HG02678 (cell line): ENCODE measurements around the gene TCOF1.
A peak's percentile ranks its signal among the peaks of the same experiment; 100 is the strongest.

Source experiments
- ATAC-seq: cut with Tn5 transposase; IDR thresholded peaks from one replicate; pipeline ENCODE4 v1.9.1; 2021; ENCODE audit warnings: mild to moderate bottlenecking, moderate library complexity; ENCODE audit not compliant: unreplicated experiment

TCOF1 gene

DNA sequence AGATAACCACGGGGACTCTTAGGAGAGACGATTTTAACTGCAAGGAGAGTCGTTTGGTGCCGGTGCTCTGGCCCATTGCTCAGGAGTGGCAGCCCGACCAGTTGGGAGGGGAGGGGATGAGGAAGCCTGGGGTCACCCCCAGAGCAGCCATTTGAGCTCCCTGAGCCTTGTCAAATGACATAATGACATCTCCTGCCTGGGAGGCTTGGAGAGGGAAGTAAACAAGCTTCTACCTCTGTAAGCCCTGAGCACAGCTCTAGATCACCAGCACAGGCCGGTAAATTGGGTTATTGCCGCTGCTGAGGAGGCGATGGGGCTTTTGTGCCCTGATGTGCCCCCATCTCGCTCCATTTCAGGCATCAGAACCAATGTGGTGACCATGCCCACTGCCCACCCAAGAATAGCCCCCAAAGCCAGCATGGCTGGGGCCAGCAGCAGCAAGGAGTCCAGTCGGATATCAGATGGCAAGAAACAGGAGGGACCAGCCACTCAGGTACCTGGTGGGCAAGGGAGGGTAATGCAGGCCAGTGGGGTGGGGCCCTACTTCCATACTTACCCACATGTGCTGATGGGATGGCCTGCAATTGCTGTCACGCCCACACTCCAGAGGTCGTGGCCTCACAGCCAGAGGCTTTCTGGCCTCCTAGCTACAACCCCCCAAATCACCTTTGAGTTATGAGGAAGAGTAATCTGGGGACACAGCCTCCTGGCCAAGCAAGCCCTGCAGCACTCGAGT lies 32.2 kb downstream of the TCOF1 start:
- no peak for ATAC-seq

DNA sequence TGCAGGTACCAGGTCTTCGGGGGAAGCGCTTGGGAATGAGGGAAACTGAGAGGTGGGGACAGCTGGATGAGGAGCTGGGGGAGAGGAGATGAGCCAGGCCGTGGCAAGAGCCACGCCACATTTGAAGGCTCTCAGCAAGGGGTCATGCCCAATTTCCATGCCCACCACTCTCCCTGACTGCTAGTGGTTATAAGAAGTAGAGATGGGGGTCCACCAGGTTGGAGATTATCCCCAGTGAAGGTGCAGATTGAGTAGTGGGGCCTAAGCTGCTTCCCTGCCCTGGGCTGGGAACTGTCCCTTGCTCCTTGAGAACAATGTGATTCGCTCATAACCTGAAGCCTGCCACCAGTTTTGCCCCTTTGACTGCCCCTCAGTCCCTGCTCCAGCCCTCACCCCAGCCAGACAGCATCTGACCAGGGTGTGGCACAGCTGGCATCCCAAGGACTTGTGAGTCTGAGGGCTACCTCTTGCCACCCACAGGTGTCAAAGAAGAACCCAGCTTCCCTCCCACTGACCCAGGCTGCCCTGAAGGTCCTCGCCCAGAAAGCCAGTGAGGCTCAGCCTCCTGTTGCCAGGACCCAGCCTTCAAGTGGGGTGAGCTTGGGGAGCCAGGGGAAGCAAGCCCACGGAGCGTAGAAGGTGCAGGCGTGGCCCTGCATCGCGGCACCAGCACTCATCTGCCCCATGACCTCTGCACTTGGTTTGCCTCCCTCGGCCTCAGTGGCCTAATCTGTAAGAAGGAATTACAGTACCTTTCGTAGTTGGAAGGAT lies 33.8 kb downstream of the TCOF1 start:
- ATAC-seq: no peak

DNA sequence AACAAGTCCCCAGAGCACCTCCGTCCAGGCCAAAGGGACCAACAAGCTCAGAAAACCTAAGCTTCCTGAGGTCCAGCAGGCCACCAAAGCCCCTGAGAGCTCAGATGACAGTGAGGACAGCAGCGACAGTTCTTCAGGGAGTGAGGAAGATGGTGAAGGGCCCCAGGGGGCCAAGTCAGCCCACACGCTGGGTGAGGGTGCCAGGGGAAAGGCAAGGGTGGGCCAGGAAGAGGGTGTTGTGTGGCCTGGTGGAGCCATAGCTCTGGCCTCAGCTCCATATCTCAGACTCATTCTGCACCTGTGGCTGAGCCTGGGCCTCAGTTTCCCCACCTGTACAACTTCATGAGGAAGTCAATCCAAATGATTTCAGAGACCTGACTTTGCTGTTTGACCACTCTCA lies 34.5 kb downstream of the TCOF1 start:
- no peak for ATAC-seq

DNA sequence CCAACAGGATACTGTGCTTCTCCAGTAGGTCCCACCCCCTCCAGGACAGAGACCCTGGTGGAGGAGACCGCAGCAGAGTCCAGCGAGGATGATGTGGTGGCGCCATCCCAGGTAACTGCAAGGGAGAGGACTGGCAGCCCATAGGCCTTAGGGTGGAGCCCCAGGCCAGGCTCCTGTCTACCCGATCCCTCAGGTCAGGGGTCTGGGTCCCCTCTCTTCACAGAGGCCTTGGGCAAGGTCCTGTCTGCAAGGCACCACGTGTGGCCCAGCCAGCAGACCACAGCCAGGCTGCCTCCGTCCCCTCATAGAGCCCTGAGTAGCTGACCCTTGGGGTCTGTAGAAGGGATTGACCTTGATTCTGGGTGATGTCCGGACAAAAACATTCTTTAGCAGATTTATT lies 35.2 kb downstream of the TCOF1 start:
- ATAC-seq: no peak

DNA sequence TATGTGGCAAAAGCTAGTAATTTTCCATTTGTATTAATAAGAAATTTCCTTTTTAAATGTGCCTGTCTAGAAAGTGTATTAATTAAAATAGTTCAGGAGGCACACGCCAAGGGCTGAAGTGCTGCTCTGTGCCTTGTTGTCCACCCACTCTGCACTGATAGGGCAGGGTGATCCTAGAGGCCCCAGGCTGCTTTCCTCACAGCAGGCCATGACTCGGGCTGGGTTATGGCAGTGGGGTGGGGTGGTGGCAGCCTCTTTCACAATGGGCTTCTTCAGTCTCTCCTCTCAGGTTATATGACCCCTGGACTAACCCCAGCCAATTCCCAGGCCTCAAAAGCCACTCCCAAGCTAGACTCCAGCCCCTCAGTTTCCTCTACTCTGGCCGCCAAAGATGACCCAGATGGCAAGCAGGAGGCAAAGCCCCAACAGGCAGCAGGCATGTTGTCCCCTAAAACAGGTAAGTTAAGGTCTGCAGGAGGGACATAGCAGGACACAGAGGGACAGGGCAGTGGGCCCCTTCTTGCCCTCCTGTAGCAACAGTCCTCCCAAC lies 35.7 kb downstream of the TCOF1 start:
- ATAC-seq: no peak

DNA sequence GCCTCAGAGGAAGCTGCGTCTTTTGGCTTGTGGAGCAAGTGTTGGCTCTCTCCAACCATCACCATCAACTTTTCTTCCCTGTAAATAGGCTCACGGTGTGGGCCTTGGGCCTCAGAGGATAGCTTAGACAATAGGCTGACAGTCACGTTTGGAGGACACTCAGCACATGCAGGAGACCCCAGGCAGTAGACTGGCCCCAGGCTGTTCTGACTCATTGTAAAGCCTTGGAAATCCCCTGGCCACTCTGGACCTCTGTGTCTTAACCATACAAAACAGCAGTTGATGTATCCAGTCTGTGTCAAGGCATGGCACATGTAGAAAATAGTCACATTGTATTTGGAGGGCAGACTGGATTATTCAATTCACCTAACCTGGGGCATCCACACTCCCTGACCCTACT lies 36.6 kb downstream of the TCOF1 start:
- peak; percentile 52 for ATAC-seq

DNA sequence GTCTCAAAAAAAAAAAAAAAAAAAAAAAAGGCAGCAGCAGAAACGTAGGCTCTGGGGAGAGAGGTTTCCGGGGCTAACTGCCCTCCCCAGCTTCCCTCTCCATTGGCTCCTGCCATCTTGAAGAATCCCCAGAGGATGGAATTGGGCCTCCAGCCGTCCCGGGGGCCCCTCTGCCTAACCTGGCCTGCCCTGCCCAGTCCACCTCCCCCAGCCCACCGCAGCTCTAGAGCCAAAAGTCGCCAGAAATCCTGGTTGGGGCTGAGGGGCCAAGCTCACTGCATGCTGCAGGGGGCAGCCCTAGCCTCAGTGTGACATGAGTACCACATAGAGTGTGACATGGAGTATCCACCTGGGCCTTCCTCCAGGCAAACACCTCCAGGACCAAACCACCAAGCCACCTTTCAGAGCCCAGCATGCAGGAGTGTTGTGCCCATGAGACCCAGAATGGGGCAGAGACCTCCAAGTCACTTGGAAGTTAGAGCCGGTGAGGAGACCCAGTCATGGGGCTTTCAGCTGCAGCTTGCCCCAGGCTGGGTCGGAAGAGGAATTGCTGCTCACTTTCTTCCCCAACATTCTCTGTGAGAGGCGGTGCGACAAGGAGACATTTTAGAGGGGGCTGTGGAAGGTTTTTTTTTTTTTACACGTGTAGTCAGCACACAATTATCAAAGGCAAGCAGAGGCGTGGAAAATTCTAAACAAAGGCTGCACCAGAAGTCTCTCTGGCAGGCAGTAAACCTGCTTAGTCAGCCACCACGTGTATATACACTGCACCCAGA lies 37.6 kb downstream of the TCOF1 start:
- no peak for ATAC-seq

DNA sequence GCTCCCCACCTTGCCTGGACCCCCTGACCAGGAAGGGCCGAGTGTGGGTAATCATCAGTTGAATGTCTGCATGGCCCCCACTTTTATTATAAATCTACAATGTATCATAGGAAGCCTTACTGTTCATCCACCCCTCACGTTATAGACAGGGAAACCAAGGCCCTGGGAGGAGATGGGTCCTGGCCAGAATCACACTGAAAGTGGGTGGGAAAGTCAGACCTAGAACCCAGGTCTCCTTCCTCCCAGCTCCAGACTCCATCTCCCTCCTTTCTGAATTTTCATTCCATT lies 38.1 kb downstream of the TCOF1 start:
- ATAC-seq: no peak

DNA sequence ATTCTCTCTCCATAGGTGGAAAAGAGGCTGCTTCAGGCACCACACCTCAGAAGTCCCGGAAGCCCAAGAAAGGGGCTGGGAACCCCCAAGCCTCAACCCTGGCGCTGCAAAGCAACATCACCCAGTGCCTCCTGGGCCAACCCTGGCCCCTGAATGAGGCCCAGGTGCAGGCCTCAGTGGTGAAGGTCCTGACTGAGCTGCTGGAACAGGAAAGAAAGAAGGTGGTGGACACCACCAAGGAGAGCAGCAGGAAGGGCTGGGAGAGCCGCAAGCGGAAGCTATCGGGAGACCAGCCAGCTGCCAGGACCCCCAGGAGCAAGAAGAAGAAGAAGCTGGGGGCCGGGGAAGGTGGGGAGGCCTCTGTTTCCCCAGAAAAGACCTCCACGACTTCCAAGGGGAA lies 38.8 kb downstream of the TCOF1 start:
- no peak for ATAC-seq

DNA sequence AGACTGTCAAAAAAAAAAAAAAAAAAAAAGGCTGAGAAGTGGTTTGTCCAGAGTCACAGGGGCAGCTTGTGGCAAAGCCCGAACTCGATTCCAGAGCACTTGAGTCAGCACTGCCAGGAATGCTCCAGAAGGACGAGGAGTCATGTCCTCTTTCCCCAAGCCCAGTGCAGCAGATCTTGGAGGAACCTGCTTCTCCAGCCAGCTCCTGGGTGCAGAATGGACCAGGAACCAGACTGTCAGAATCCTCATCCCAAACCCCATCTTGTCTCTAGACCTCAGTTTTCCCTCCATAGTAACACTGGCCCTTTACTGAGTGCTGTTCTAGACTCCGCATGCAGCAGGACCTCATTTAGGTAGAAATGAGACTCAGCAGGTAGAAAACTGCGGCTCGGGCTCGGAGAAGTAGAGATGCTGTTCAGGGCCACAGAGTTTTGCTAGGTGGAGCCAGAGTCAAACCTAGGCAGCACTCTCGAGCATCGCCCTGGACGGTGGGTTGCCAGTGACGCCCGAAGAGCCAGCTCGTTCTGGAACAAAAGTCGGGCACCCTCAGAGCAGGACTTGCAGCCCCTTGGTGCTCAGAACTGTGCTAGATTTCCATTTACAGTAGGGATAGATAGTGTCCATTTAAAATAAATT lies 39.8 kb downstream of the TCOF1 start:
- ATAC-seq: no peak

DNA sequence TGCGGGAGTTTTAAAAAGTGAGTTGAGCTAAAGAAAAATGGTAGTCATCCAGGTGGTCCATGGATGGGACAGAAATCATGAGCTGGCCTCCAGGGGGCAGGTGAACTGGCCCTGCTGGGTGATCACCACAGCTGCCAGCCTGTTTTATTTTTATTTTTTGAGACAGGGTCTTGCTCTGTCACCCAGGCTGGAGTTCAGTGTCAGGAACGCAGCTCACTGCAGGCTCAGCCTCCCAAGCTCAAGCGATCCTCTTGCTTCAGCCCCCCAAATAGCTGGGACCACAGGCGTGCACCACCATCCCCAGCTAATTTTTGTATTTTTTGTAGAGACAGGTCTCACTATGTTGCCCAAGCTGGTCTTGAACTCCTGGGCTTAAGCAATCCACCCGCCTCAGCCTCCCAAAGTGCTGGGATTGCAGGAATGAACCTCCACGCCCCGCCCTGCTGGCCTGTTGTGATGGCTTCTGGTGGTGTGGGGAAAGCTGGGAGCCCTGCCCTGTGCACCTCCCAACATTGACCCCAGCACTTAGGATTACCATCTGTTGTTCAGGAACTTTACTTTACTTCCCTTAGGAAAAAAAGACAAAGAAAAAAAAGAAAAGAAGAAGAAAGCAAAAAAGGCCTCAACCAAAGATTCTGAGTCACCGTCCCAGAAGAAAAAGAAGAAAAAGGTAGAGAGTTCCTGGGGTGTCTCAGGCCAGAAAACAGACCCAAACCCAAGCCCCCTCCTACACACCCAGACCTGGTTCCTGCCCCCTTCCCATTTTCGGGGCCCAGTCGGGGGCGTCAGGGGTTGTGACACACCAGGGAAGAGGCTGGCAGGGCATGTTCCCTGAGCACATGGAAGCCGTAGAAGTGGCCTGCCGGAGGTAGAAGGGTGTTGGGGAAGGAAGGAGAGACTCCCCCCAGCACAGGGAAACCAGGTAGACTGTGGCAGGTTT lies 40.6 kb downstream of the TCOF1 start:
- ATAC-seq: no peak

DNA sequence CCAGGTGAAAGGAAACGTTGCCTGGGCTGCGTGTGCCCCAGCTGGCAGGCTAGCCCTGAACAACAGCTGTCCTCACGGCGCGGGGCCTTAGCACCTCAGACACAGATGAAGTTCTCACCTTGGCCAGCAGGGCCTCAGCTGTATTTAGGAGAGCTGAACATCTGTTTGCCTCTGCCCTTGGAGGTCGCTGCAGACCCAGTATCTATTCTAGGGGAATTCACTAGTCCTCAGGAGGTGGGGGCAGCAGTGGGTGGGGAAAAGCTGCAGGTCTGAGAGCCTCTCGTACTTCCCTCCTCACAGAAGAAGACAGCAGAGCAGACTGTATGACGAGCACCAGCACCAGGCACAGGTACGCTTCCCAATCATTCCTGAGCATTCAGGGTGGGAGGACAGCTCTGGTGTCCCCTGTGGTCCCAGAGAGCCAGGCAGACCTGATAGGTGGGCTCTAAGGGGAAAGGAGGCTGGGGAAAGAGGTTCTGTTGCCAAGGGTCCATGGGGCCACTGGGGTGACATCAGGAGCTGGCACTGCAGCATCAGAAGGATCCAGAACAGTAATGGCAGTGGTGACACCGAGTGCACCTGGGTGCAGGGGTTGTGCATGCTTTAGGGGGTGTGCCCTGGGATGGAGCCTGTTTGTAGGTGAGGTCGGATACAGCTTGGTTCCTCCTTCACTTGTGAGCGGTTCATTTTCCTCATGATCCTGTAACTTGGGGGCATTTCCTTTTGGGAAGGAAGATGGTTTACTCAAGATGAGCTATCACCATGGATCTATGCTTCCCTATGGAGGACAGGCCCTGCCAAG lies 41.4 kb downstream of the TCOF1 start:
- peak; percentile 74 for ATAC-seq

DNA sequence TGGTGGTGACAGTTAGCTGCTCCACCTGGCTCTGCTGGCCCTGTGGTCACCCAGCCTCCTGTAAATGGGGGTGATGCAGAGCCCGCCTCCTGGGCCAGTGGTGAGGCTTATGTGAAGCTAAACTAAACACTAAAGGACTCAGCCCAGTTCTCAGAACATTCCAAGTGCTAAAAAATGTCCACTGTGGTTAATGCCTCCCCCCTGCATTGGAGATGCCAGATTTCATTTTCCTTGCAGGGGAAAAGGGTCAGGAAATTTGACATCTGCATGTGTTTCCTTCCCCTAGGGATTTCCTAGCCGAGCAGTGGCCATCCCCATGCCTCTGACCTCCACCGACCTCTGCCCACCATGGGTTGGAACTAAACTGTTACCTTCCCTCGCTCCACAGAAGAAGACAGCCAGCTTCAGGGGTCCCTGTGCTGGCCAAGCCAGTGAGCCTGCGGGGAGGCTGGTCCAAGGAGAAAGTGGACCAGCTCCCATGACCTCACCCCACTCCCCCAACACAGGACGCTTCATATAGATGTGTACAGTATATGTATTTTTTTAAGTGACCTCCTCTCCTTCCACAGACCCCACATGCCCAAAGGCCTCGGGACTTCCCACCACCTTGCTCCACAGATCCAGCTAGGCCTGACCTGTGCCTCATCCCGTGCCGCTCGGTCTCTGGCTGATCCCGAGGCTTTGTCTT lies 42.2 kb downstream of the TCOF1 start:
- peak; percentile 11 for ATAC-seq

DNA sequence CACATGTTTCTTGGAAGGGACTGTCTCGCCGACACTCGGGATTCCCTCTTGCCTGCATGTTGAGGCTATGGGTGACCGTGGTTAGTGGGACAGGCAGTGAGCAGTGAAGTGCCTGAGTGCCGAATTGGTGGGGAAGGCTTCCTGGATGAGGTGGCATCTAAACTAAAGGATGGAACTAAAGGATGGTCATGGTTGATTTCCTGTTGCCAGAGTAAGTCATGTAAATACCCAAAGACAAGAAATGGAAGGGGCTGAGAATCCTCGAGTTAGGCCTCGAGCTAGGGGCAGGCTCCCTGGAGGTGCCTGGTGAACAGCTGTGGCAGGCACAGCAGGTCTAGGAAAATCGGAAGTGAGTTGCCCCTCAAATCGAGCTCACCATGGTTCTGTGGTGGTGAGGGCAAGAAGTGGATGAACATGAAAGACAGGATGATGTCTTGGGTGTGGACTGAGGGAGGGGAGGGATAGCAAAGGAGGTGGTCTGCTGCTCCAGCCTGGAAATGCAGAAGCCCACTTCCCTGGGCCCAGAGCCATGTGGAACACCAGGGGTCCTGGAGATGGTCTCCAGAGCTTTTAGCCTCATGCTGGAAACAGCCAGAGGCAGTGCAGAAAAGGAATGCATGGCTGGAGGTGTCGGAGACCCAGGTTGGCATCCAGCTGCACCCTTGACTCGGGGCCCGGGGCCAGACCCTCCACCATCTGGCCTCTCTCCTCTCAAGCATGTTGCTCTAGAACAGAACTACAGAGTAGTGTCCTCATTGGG lies 43.0 kb downstream of the TCOF1 start:
- no peak for ATAC-seq

DNA sequence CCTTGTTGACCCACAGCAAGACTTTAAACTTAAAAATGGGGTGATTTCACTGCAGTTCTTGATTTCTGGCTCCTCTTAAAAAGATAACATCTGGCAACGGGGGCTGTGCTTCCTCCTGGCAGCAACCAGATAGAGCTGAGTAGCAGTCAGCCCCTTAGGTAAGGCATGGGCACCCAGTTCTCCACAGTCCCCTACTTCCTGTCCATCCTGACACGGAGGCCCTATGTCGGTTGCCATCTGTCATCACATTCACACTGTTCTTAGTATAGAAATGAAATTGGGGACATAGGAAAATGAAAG lies 43.5 kb downstream of the TCOF1 start:
- ATAC-seq: no peak

DNA sequence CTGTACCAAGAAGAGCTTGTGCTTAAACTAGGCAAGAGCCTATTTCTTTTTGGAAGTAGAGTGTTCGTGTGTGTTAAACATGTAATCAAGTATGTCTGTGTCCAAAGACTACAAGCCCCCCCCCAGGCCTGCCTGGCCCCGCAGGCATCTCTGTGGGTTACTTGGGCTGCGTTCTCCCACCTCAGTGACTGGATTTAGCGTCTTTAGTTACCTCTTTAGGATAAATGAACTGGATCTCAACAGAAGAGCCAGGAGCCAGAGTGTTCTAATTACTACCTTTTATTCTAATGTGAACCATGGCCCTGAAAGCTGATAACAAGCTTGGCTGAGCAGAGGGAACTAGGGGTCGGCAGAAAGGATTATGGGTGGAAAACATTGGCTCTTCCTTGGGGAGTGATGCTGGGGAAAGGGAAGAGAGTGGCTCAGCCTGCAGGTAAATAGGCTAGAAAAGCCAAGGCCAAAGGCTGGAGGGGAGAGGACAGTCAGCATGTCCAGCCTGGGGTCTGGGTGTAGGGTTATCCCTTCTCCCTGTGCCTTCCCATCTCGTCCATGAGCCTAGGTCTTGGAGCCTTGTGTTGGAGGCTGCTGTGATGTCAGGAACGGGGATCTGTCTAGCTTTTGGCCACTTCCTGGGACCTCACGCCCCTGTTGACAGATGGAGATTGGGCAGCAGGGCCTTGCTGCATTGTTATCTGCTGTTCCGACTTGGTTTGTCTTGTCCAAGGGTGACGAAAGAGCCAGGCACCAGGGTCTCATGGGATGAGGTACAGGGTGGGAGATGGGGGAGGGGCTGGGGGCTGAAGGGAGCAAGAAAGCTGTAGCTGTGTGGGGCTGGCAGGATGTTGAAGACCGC lies 44.1 kb downstream of the TCOF1 start:
- no peak for ATAC-seq

DNA sequence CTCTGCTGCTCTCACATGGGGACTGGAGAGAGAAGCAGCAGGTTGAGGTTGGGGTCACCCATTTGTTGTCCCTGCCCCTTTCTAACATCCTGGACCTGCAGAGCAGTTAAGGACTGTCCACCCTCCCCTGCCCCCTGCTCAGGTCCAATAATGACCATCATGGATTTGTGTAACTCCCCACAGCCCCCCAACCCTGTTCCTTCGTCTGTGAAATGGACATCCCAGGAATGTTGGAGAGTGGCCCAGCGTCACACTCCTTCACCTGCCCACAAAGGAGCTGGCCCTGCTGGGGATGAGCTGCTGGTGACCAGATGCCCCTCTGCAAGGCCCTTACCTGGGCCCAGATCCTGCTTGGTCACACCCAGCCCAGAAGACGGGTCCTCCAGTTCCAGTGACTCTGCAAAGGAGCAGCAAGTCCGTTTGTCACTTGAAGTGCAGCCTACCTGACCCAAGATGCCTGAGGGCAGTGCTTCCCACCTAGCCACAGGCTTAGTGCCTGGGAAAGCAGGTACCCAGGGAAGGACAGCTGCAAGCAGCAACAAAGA lies 44.8 kb downstream of the TCOF1 start:
- ATAC-seq: no peak
